H9 (cell line): ENCODE results near the gene LMNTD1. TPM values are rescaled to one million over a fixed set of nuclear protein-coding genes. Genes with fewer than 3 reads are reported as not detected.

ENCODE experiments used
- DNase-seq: peaks from one replicate; pipeline ENCODE4 v3.0.0-alpha.2; 2017
- H2AFZ ChIP-seq: one replicate; pipeline ENCODE4 v1.6.1; 2013; ENCODE audit warnings: mild to moderate bottlenecking, low read length, control low read depth, moderate library complexity
- H2AK5ac ChIP-seq: 2 replicates; pipeline ENCODE4 v1.6.1; 2013; ENCODE audit warnings: low read length, control low read depth, mixed read lengths; ENCODE audit not compliant: insufficient read length
- H2BK120ac ChIP-seq: one replicate; pipeline ENCODE4 v1.6.1; 2013; ENCODE audit warnings: low read depth, mild to moderate bottlenecking, low read length, control low read depth, inconsistent platforms; ENCODE audit not compliant: poor library complexity, severe bottlenecking
- H2BK12ac ChIP-seq: 2 replicates; pipeline ENCODE4 v1.6.1; 2013; ENCODE audit warnings: low read length, control low read depth, mixed read lengths, low read depth; ENCODE audit not compliant: insufficient read length
- H2BK15ac ChIP-seq: 2 replicates; pipeline ENCODE4 v1.6.1; 2013; ENCODE audit warnings: low read depth, low read length, control low read depth
- H2BK20ac ChIP-seq: one replicate; pipeline ENCODE4 v1.6.1; 2013; ENCODE audit warnings: low read depth, mild to moderate bottlenecking, low read length, control low read depth, inconsistent platforms; ENCODE audit not compliant: poor library complexity, severe bottlenecking
- H2BK5ac ChIP-seq: 2 replicates; pipeline ENCODE4 v1.6.1; 2013; ENCODE audit warnings: low read length, control low read depth, mixed read lengths; ENCODE audit not compliant: insufficient read length
- H3K14ac ChIP-seq: 2 replicates; pipeline ENCODE4 v1.6.1; 2013; ENCODE audit warnings: low read length, control low read depth; ENCODE audit not compliant: insufficient read depth
- H3K18ac ChIP-seq: 2 replicates; pipeline ENCODE4 v1.6.1; 2013; ENCODE audit warnings: low read depth, mild to moderate bottlenecking, mixed read lengths, low read length, control low read depth; ENCODE audit not compliant: insufficient read length
- H3K23ac ChIP-seq: 2 replicates; pipeline ENCODE4 v1.6.1; 2013; ENCODE audit warnings: low read length, control low read depth, mixed read lengths, low read depth; ENCODE audit not compliant: insufficient read length
- H3K23me2 ChIP-seq: 2 replicates; pipeline ENCODE4 v1.6.1; 2013; ENCODE audit warnings: low read depth, mild to moderate bottlenecking, mixed read lengths, low read length, control low read depth; ENCODE audit not compliant: insufficient read length, poor library complexity, severe bottlenecking
- H3K27ac ChIP-seq: 2 replicates; pipeline ENCODE4 v1.5.1; 2013; ENCODE audit warnings: low read length, control low read depth, mixed read lengths, low read depth; ENCODE audit not compliant: insufficient read length
- H3K27me3 ChIP-seq: 2 replicates; pipeline ENCODE4 v1.6.1; 2013; ENCODE audit warnings: low read length, control low read depth, inconsistent platforms; ENCODE audit not compliant: insufficient read depth
- H3K4ac ChIP-seq: 2 replicates; pipeline ENCODE4 v1.6.1; 2013; ENCODE audit warnings: low read depth, mild to moderate bottlenecking, control low read depth, inconsistent platforms, low read length, moderate library complexity
- H3K4me1 ChIP-seq: 2 replicates; pipeline ENCODE4 v1.6.1; 2013; ENCODE audit warnings: low read length, control low read depth, inconsistent platforms; ENCODE audit not compliant: insufficient read depth
- H3K4me2 ChIP-seq: 2 replicates; pipeline ENCODE4 v1.6.1; 2013; ENCODE audit warnings: low read length, control low read depth, mixed read lengths; ENCODE audit not compliant: insufficient read length, insufficient read depth
- H3K56ac ChIP-seq: 2 replicates; pipeline ENCODE4 v1.6.1; 2013; ENCODE audit warnings: low read depth, mild to moderate bottlenecking, mixed read lengths, low read length, control low read depth; ENCODE audit not compliant: insufficient read length
- H3K79me1 ChIP-seq: 2 replicates; pipeline ENCODE4 v1.6.1; 2013; ENCODE audit warnings: low read depth, mild to moderate bottlenecking, moderate library complexity, low read length, control low read depth, inconsistent platforms; ENCODE audit not compliant: insufficient read depth, poor library complexity, severe bottlenecking
- H3K79me2 ChIP-seq: 2 replicates; pipeline ENCODE4 v1.6.1; 2013; ENCODE audit warnings: low read length, control low read depth, inconsistent platforms; ENCODE audit not compliant: insufficient read depth
- H3K9ac ChIP-seq: 2 replicates; pipeline ENCODE4 v1.6.1; 2013; ENCODE audit warnings: low read length, control low read depth, mixed read lengths; ENCODE audit not compliant: insufficient read length; ENCODE audit errors: extremely low read depth
- H3K9me3 ChIP-seq: one replicate; pipeline ENCODE4 v1.6.1; 2013; ENCODE audit warnings: low read depth, low read length, inconsistent platforms; ENCODE audit not compliant: control insufficient read depth
- H3T11ph ChIP-seq: one replicate; pipeline ENCODE4 v1.6.1; 2013; ENCODE audit warnings: mild to moderate bottlenecking, low read length, control low read depth, inconsistent platforms
- H4K20me1 ChIP-seq: one replicate; pipeline ENCODE4 v1.6.1; 2013; ENCODE audit not compliant: control insufficient read depth, insufficient read length, insufficient read depth
- H4K5ac ChIP-seq: 2 replicates; pipeline ENCODE4 v1.6.1; 2013; ENCODE audit warnings: low read depth, mild to moderate bottlenecking, mixed read lengths, low read length, control low read depth; ENCODE audit not compliant: insufficient read length
- H4K8ac ChIP-seq: replicated peaks from 2 replicates; pipeline ENCODE4 v1.6.1; 2013; ENCODE audit warnings: low read length, control low read depth, mixed read lengths, low read depth; ENCODE audit not compliant: insufficient read length
- H4K91ac ChIP-seq: 2 replicates; pipeline ENCODE4 v1.6.1; 2013; ENCODE audit warnings: low read depth, mild to moderate bottlenecking, moderate library complexity, mixed read lengths, low read length, control low read depth; ENCODE audit not compliant: insufficient read length
- H3K27ac Mint-ChIP-seq, 3 experiments: 2 replicates in 2 of 3; 3 replicates in 1 of 3; pipeline ENCODE4 v1.8.0; 2020 to 2021; ENCODE audit warnings: mixed read lengths in 3 of 3, mild to moderate bottlenecking in 1 of 3, moderate library complexity in 1 of 3
- H3K27me3 Mint-ChIP-seq: 2 replicates; pipeline ENCODE4 v1.8.0; 2021; ENCODE audit warnings: low read depth, mild to moderate bottlenecking, moderate library complexity, mixed read lengths
- H3K36me3 Mint-ChIP-seq, 3 experiments: 2 replicates in 2 of 3; 3 replicates in 1 of 3; pipeline ENCODE4 v1.8.0; 2020 to 2021; ENCODE audit warnings: low read depth in 3 of 3, mixed read lengths in 3 of 3; ENCODE audit not compliant: insufficient read depth in 1 of 3
- H3K4me1 Mint-ChIP-seq, 2 experiments: 2 replicates each; pipeline ENCODE4 v1.8.0; 2020; ENCODE audit warnings: mixed read lengths in 2 of 2
- H3K4me3 Mint-ChIP-seq, 2 experiments: 2 replicates in 1 of 2; 3 replicates in 1 of 2; pipeline ENCODE4 v1.8.0; 2020 to 2021; ENCODE audit warnings: mild to moderate bottlenecking in 2 of 2, mixed read lengths in 2 of 2, moderate library complexity in 1 of 2
- H3K9me3 Mint-ChIP-seq, 2 experiments: 2 replicates in 1 of 2; 3 replicates in 1 of 2; pipeline ENCODE4 v1.8.0; 2020; ENCODE audit warnings: mild to moderate bottlenecking in 2 of 2, mixed read lengths in 2 of 2, moderate library complexity in 1 of 2
- CTCF ChIP-seq: fragments of 200-600 bp; sonication (generic); conservative IDR thresholded peaks from 3 replicates; pipeline ENCODE4 v1.8.0; 2021; ENCODE audit warnings: antibody characterized with exemption, mild to moderate bottlenecking
- WGBS: extraction: QIAGEN DNeasy Blood & Tissue Kit; methylation state at CpG from one replicate; pipeline ENCODE4 v1.1.7; 2013; ENCODE audit warnings: missing lambda C conversion rate, low lambda C conversion rate, mixed read lengths; ENCODE audit not compliant: insufficient read length; ENCODE audit errors: extremely low coverage; 5-methylcytosine and 5-hydroxymethylcytosine counted together
- total RNA-seq: library from RNA; stranded (reverse); gene quantifications from 2 replicates; pipeline ENCODE4 v1.2.1, GENCODE V29; 2021

LMNTD1 gene
- total RNA-seq, 1 experiment from 2014 or later: not detected

GRCh38 chr12:25456474-25456873, 96.6 kb downstream of the LMNTD1 start:
- Histone ChIP-seq H2BK12ac (no peak overlapping the region), H3K23me2 (no peaks in the 10 kb centered on the region), H4K91ac (no peak overlapping the region), H3K56ac (no peak overlapping the region), H2AFZ (no peak overlapping the region), H3K27me3 (no peaks in the 10 kb centered on the region), H3K18ac (no peak overlapping the region), H3K9me3 (no peaks in the 10 kb centered on the region), H2BK5ac (no peak overlapping the region), H3K79me1 (no peaks in the 10 kb centered on the region), H3K27ac (no peak overlapping the region), H2BK120ac (no peak overlapping the region), H3T11ph (no peak overlapping the region), H2AK5ac (no peak overlapping the region), H3K4ac (no peak overlapping the region), H4K5ac (no peak overlapping the region), H3K79me2 (no peaks in the 10 kb centered on the region), H3K9ac (no peak overlapping the region), H4K8ac (no peak overlapping the region), H2BK20ac (no peak overlapping the region), H3K23ac (no peak overlapping the region), H4K20me1 (no peaks in the 10 kb centered on the region), H3K4me2 (no peak overlapping the region), H2BK15ac (no peak overlapping the region), H3K4me1 (no peaks in the 10 kb centered on the region), H3K14ac (no peak overlapping the region)
- no peak for TF ChIP-seq CTCF
- WGBS: no CpG with 5 or more reads among the region's 4 CpGs
- H3K27me3 Mint-ChIP-seq: no peaks in the 10 kb centered on the region
- H3K4me3 Mint-ChIP-seq: no peak overlapping the region
- H3K27ac Mint-ChIP-seq: no peak overlapping the region
- peaks cover 0 to 5% of the 10 kb centered on the region in 2 experiments; a peak in 4 of 5 replicates for H3K9me3 Mint-ChIP-seq
- DNase-seq: no peak
- H3K36me3 Mint-ChIP-seq: no peaks in the 10 kb centered on the region; a peak in 1 of 7 replicates
- no peaks in the 10 kb centered on the region for H3K4me1 Mint-ChIP-seq
